Right cardiac atrium (tissue), 5 donors: ENCODE results near the gene AMOTL2. TPM values are rescaled to one million over a fixed set of nuclear protein-coding genes. Genes with fewer than 3 reads are reported as not detected.

Experiments
- ATAC-seq, 2 donors: fragments of 200-7000 bp; cut with Tn5 transposase; one replicate each; pipeline versions ENCODE4 v1.8.0 to v1.9.1; 2020; ENCODE audit warnings: moderate library complexity in 2 of 2, mild to moderate bottlenecking in 1 of 2
- DNase-seq, 3 donors: peaks; one replicate each; pipeline ENCODE4 v3.0.0-alpha.2; 2020
- H3K27ac ChIP-seq: one replicate; pipeline ENCODE4 v1.5.1; 2013; ENCODE audit warnings: mild to moderate bottlenecking, low read length, control low read depth, moderate library complexity
- H3K27me3 ChIP-seq: one replicate; pipeline ENCODE4 v1.6.1; 2013; ENCODE audit not compliant: control insufficient read depth, insufficient read depth
- H3K4me1 ChIP-seq: one replicate; pipeline ENCODE4 v1.6.1; 2013; ENCODE audit warnings: low read length; ENCODE audit not compliant: control insufficient read depth, insufficient read depth
- H3K4me3 ChIP-seq: one replicate; pipeline ENCODE4 v1.5.1; 2013; ENCODE audit warnings: low read length, control low read depth
- H3K9me3 ChIP-seq: one replicate; pipeline ENCODE4 v1.6.1; 2013; ENCODE audit warnings: low read length; ENCODE audit not compliant: control insufficient read depth
- WGBS: extraction: QIAGEN DNeasy Blood & Tissue Kit; methylation state at CpG from one replicate; pipeline ENCODE4 v1.1.7; 2013; 5-methylcytosine and 5-hydroxymethylcytosine counted together
- intact Hi-C, 4 donors: fragments of 100-400 bp; cut with DNase I; formaldehyde crosslinking; loops; one replicate each; pipeline versions ENCODE4 v1.11.0 to v1.14.0; 2022 to 2023
- polyA plus RNA-seq: library from polyadenylated mRNA; stranded (reverse); fragments of 200-250 nt; gene quantifications from one replicate; pipeline ENCODE4 v1.2.3, GENCODE V29; 2013
- total RNA-seq, 4 donors: library from RNA; stranded (reverse); fragmentation: NEBNext Ultra II Directional; extraction: Animal tissue kit (Norgen Biotek cat#: 25700); gene quantifications; one replicate each; pipeline ENCODE4 v1.2.1, GENCODE V29; 2021
- donor health status: healthy with polysubstance abuse.
- donor health status: DM: no; HTN: yes; CAD: no.
- donor health status: DM: no; HTN: no; CAD: no.
- donor health status: DM: no; HTN: yes; CAD: no; lungs with severe emphysema.
- donor health status: DM: yes; HTN: yes; CAD: no.

AMOTL2 gene
- total and polyA plus RNA-seq, 5 donors: 22.9 to 57.6 (median 45.1) TPM

GRCh38 chr3:134357261-134357913 is 16.9 kb downstream of the AMOTL2 start:
- intact Hi-C loops: no loop called here
- no peak overlapping the region for H3K4me3 ChIP-seq
- WGBS: 44% methylated on average over 10 of the region's 10 CpGs
- no peaks in the 10 kb centered on the region for H3K27me3 ChIP-seq
- no peaks in the 10 kb centered on the region for H3K9me3 ChIP-seq
- ATAC-seq: no peak
- peaks cover 51% of the 10 kb centered on the region for H3K4me1 ChIP-seq
- H3K27ac ChIP-seq: peak overlapping the region; percentile 88
- peak in 1 of 3 donors; percentile 29 for DNase-seq

DNA sequence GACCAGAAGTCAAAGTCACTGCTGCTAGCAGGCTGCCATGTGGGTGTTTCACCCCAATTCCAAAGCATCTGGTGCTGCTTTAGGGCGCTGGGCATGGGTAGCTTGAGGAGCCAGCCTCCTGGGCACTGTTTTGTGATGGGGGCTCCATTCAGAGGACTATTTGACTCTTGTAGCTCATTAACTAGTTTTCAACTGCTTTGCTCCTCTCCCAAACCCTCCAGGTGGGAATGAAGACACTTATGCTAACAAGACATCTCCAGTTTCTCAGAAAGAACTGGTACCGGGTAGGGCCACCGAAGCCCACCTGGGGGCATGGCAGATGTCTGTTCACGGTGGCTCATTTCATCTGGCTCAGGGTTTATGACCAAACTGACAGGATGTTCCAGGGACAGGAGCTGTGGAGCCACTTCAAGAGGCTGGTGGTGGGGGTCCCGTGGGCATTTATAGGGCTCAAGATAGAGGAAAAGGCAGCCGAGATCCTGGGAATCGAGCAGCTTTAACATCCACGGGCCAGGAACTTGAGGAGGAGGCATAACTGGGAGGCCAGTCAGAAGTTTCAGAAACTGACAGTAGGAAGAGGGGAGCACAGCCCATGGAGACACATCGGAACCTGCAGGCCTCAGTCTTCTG is 17.7 kb downstream of the AMOTL2 start:
- ATAC-seq (no peak), DNase-seq (peak in 1 of 3 donors; percentile 14)
- Histone ChIP-seq H3K4me3 (no peak overlapping the region), H3K9me3 (no peaks in the 10 kb centered on the region), H3K27me3 (no peaks in the 10 kb centered on the region), H3K27ac (peak overlapping the region; percentile 88), H3K4me1 (peaks cover 49% of the 10 kb centered on the region)
- intact Hi-C loops: no loop called here
- 75% methylated on average over 9 of the region's 9 CpGs for WGBS

DNA sequence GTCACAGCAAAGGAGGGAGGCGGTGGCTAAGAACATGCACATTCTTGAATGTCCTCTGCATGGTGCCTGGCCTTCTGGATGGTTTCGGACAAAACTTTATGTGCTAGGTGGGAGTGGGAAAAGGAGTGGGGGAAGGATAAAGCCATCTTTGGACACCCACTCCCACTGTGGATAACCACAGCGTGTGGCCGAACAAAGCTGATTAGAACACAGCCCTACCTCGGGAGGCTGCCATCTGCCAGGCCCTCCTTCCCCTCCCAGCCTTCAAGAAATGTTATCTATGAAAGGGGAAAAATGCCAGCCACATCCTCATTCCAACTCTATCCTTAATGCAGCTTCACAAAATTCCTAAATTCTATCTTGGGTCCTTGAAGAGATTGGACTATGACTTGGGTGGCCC is 18.8 kb downstream of the AMOTL2 start:
- peak in 2 of 3 donors; percentile 19 to 22 for DNase-seq
- ATAC-seq: no peak

GRCh38 chr3:134354612-134355251 is 19.5 kb downstream of the AMOTL2 start:
- Histone ChIP-seq H3K4me3 (no peak overlapping the region), H3K27ac (no peak overlapping the region), H3K4me1 (peaks cover 44% of the 10 kb centered on the region), H3K27me3 (no peaks in the 10 kb centered on the region), H3K9me3 (no peaks in the 10 kb centered on the region)
- peak in 2 of 3 donors; percentile 39 to 45 for DNase-seq
- intact Hi-C loops: no loop called here
- 75% methylated on average over 7 of the region's 7 CpGs for WGBS
- no peak for ATAC-seq

More for the DNA sequence above, 18.8 kb downstream of the AMOTL2 start:
- WGBS: 61% methylated on average over 5 of the region's 5 CpGs
- Histone ChIP-seq H3K4me3 (no peak overlapping the region), H3K9me3 (no peaks in the 10 kb centered on the region), H3K27ac (peak overlapping the region; percentile 32), H3K4me1 (peaks cover 49% of the 10 kb centered on the region), H3K27me3 (no peaks in the 10 kb centered on the region)
- intact Hi-C loops: no loop called here

- intact Hi-C loops: no loop called here
- Histone ChIP-seq H3K27ac (peak overlapping the region; percentile 58), H3K27me3 (no peaks in the 10 kb centered on the region), H3K9me3 (no peaks in the 10 kb centered on the region), H3K4me1 (peaks cover 37% of the 10 kb centered on the region), H3K4me3 (no peak overlapping the region)
- WGBS: 73% methylated on average over 7 of the region's 7 CpGs
- DNase-seq (peak in 1 of 3 donors; percentile 53), ATAC-seq (peak in 1 of 2 donors; percentile 9)
These were observed 20.2 kb downstream of the AMOTL2 start for GRCh38 chr3:134353831-134354611.

DNA sequence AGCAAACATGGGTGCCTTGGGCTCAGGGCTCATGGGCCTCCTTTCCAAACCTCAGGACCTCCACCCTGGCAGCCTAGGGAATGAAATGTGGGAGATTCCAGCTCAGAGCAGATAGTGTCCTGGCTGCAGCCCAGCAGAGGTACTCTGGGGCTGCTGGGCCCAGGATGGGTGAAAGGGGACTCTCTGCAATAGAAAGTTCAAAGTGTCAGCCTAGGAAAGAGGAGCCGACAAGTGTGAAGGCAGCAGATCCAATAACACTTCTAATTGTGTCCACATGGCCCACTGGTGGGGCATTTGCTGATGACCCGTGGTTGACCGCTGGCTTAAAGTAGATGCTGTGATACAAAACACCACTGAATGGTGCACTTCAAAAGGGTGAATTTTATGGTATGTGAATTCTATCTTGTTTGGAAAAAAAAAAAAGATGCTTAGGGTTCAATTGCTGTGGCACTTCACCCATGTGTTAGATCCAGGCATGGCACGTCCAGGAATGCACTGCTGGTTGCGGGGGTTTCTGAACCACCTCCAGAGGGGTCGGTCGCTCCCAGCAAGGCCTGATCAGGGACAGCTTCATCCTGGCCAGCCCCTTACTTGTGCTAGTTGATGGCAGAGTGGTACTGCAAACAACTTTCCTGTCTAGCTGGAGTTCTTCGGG is 20.9 kb downstream of the AMOTL2 start:
- H3K27me3 ChIP-seq: no peaks in the 10 kb centered on the region
- no peak overlapping the region for H3K4me3 ChIP-seq
- no peaks in the 10 kb centered on the region for H3K9me3 ChIP-seq
- intact Hi-C loops: no loop called here
- peaks cover 39% of the 10 kb centered on the region for H3K4me1 ChIP-seq
- WGBS: 67% methylated on average over 8 of the region's 8 CpGs
- ATAC-seq (peak in 1 of 2 donors; percentile 5), DNase-seq (peak in 1 of 3 donors; percentile 51)
- peak overlapping the region; percentile 58 for H3K27ac ChIP-seq

- H3K27ac ChIP-seq: peak overlapping the region; percentile 51
- ATAC-seq: no peak
- intact Hi-C loops: no loop called here
- H3K9me3 ChIP-seq: no peaks in the 10 kb centered on the region
- H3K4me3 ChIP-seq: no peak overlapping the region
- 67% methylated on average over 4 of the region's 4 CpGs for WGBS
- peaks cover 31% of the 10 kb centered on the region for H3K4me1 ChIP-seq
- no peaks in the 10 kb centered on the region for H3K27me3 ChIP-seq
- peak in 1 of 3 donors; percentile 40 for DNase-seq
These were observed 22.1 kb downstream of the AMOTL2 start for GRCh38 chr3:134352031-134352671.

DNA sequence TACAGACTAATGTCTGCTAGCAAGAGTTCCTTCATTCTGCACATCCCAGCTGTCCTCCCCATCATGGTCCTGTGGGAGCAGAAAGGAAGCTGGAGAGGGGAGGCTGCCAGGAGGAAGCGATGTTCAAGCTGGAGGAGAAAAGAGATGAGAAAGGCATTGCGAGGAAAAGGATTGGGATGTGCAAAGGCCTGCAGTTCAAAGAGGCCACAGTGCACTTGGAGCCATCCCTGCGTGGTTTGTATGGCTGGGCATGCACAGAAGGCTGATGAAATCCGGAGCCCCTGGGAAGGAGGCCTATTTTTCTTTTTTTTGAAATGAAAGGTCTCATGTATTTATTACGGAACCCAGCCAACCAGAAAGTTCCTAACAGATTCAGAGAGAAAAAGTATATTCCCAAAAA is 22.8 kb downstream of the AMOTL2 start:
- Histone ChIP-seq H3K4me3 (no peak overlapping the region), H3K9me3 (peaks cover 2% of the 10 kb centered on the region), H3K27ac (peak overlapping the region; percentile 25), H3K4me1 (peaks cover 27% of the 10 kb centered on the region), H3K27me3 (no peaks in the 10 kb centered on the region)
- peak in 2 of 3 donors; percentile 51 to 74 for DNase-seq
- 45% methylated on average over 5 of the region's 5 CpGs for WGBS
- peak in 1 of 2 donors; percentile 32 for ATAC-seq
- intact Hi-C loops: no loop called here

DNA sequence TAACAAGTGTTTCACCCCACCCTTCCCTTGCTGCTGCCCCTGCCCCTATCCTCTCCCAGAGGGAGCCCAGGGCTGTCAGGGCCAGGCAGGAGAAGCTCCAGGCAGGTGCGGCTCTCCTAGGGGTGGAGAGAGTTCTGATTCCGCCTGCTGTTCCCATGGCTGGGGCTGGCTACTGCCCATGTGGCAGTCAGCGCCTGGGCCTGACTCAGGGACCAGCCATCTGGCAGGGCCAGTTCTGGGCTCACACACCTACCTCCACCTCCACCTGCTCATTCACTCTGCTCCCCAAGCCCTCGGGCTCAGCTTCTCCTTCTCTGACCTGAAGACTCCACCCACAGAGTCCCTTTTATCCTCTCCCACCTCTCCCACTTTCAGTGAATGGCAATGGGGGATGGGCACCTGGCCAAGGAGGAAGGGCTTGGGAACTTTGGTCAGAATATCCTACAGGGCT is 23.4 kb downstream of the AMOTL2 start:
- Histone ChIP-seq H3K4me1 (peaks cover 25% of the 10 kb centered on the region), H3K27me3 (no peaks in the 10 kb centered on the region), H3K4me3 (no peak overlapping the region), H3K27ac (no peak overlapping the region), H3K9me3 (peaks cover 2% of the 10 kb centered on the region)
- ATAC-seq (peak in 1 of 2 donors; percentile 20), DNase-seq (peak in 2 of 3 donors; percentile 47 to 56)
- intact Hi-C loops: no loop called here
- WGBS: 89% methylated on average over 4 of the region's 4 CpGs

- no peak overlapping the region for H3K27ac ChIP-seq
- peaks cover 23% of the 10 kb centered on the region for H3K4me1 ChIP-seq
- DNase-seq (peak in 1 of 3 donors; percentile 32), ATAC-seq (no peak)
- peaks cover 2% of the 10 kb centered on the region for H3K9me3 ChIP-seq
- intact Hi-C loops: no loop called here
- no peaks in the 10 kb centered on the region for H3K27me3 ChIP-seq
- H3K4me3 ChIP-seq: no peak overlapping the region
- 93% methylated on average over 3 of the region's 3 CpGs for WGBS
These were observed 24.0 kb downstream of the AMOTL2 start for GRCh38 chr3:134350266-134350665.
